Measurements from ENCODE around the gene TLX1.

GRCh38 chr10:101113890-101114403, 17.2 kb upstream of the TLX1 start:
- TF ChIP-seq POLR2A (IDR thresholded peaks at IDR 0.05) (no peak), CTCF (IDR thresholded peaks at IDR 0.05) (no peak)
